Common myeloid progenitor, CD34-positive (primary cell): ENCODE measurements around the gene SYNGAP1.

Experiments used
- CTCF ChIA-PET: fragments of 350-600 bp; sonication (Branson Sonifier 250); formaldehyde crosslinking; loops from one replicate; lab custom pipeline; 2021; ENCODE audit warnings: antibody characterized with exemption; lab: Charles Lee
- POLR2A ChIA-PET: fragments of 350-600 bp; sonication (Branson Sonifier 250); formaldehyde crosslinking; loops from one replicate; lab custom pipeline; 2021; ENCODE audit warnings: antibody characterized with exemption; lab: Charles Lee
- DNase-seq, 3 donors: peaks; one replicate each; pipeline versions ENCODE4 v3.0.0 to v3.0.0-alpha.2; 2013
- H3K27ac ChIP-seq, 2 experiments: 1 replicate in 1 of 2; 2 replicates in 1 of 2; pipeline ENCODE4 v1.7.0; 2013; ENCODE audit warnings: inconsistent platforms in 2 of 2, low read length in 2 of 2, mild to moderate bottlenecking in 2 of 2, low read depth in 1 of 2, moderate library complexity in 1 of 2; ENCODE audit not compliant: severe bottlenecking in 2 of 2, insufficient read depth in 1 of 2, poor library complexity in 1 of 2
- H3K27me3 ChIP-seq, 5 experiments: replicated peaks in 2 of 5; 1 replicate in 3 of 5; 2 replicates in 2 of 5; pipeline versions ENCODE4 v1.6.1 to v1.7.0; 2013; ENCODE audit warnings: low read length in 4 of 5, mild to moderate bottlenecking in 2 of 5, moderate library complexity in 2 of 5, inconsistent platforms in 1 of 5; ENCODE audit not compliant: insufficient read depth in 5 of 5, control insufficient read depth in 4 of 5
- H3K36me3 ChIP-seq, 4 experiments: 1 replicate in 2 of 4; 2 replicates in 2 of 4; pipeline versions ENCODE4 v1.6.1 to v1.7.0; 2013; ENCODE audit warnings: low read length in 3 of 4, control low read depth in 1 of 4, mild to moderate bottlenecking in 1 of 4; ENCODE audit not compliant: control insufficient read depth in 4 of 4, insufficient read depth in 4 of 4
- H3K4me1 ChIP-seq, 4 experiments: 1 replicate in 3 of 4; 2 replicates in 1 of 4; pipeline versions ENCODE4 v1.6.1 to v1.7.1; 2013; ENCODE audit warnings: low read length in 3 of 4, mild to moderate bottlenecking in 3 of 4, control low read depth in 1 of 4, inconsistent platforms in 1 of 4, moderate library complexity in 1 of 4; ENCODE audit not compliant: control insufficient read depth in 4 of 4, insufficient read depth in 4 of 4; ENCODE audit errors: control extremely low read depth in 1 of 4
- H3K4me3 ChIP-seq, 7 experiments: 1 replicate in 4 of 7; 2 replicates in 3 of 7; pipeline versions ENCODE4 v1.5.1 to v1.7.0; 2013; ENCODE audit warnings: mild to moderate bottlenecking in 7 of 7, low read length in 6 of 7, moderate library complexity in 6 of 7, inconsistent platforms in 2 of 7, low read depth in 2 of 7, control low read depth in 1 of 7; ENCODE audit not compliant: insufficient read depth in 4 of 7, control insufficient read depth in 1 of 7; ENCODE audit errors: extremely low read depth in 1 of 7
- H3K9me3 ChIP-seq, 5 experiments: 1 replicate in 4 of 5; 2 replicates in 1 of 5; pipeline versions ENCODE4 v1.6.1 to v1.7.1; 2013; ENCODE audit warnings: low read length in 4 of 5, mild to moderate bottlenecking in 2 of 5, inconsistent platforms in 1 of 5, low read depth in 1 of 5, moderate library complexity in 1 of 5; ENCODE audit not compliant: control insufficient read depth in 4 of 5, insufficient read depth in 2 of 5; ENCODE audit errors: control extremely low read depth in 1 of 5
- WGBS: methylation state at CpG from one replicate; pipeline ENCODE4 v1.1.5; 2013; ENCODE audit not compliant: insufficient coverage; 5-methylcytosine and 5-hydroxymethylcytosine counted together

SYNGAP1 gene

DNA sequence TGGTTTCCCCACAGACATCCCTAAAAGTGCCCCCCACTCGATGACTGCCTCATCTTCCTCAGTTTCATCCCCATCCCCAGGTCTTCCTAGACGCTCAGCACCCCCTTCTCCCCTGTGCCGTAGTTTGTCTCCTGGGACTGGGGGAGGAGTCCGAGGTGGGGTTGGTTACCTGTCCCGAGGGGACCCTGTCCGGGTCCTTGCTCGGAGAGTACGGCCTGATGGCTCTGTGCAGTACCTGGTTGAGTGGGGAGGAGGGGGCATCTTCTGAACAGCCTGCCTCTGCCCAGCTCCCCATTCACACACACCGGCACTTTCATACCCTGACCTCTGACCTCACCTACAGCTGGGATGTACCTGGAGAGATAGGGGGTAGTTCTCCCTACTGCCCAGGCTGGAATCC lies 4.0 kb upstream of the SYNGAP1 start:
- H3K4me1 ChIP-seq, result peaks cover 18 to 60% (median 49%) of the 10 kb centered on the region in 4 experiments
- no peak overlapping the region for H3K4me3 ChIP-seq
- no peak for DNase-seq
- WGBS, result 95% methylated on average over 2 of the region's 9 CpGs
- CTCF ChIA-PET, result interaction anchor here (0.6 to 1.6 kb wide), 3 partner anchors 11 to 152 kb away, joined by 3 to 4 read pairs (median 3); no protein-coding TSS in a partner anchor
- POLR2A ChIA-PET, result no interaction called here
- H3K9me3 ChIP-seq, result no peaks in the 10 kb centered on the region
- no peaks in the 10 kb centered on the region for H3K27me3 ChIP-seq
- H3K36me3 ChIP-seq, result peaks cover 4 to 45% (median 33%) of the 10 kb centered on the region in 4 experiments
- peak overlapping the region in 1 of 2 experiments; percentile 35 for H3K27ac ChIP-seq

DNA sequence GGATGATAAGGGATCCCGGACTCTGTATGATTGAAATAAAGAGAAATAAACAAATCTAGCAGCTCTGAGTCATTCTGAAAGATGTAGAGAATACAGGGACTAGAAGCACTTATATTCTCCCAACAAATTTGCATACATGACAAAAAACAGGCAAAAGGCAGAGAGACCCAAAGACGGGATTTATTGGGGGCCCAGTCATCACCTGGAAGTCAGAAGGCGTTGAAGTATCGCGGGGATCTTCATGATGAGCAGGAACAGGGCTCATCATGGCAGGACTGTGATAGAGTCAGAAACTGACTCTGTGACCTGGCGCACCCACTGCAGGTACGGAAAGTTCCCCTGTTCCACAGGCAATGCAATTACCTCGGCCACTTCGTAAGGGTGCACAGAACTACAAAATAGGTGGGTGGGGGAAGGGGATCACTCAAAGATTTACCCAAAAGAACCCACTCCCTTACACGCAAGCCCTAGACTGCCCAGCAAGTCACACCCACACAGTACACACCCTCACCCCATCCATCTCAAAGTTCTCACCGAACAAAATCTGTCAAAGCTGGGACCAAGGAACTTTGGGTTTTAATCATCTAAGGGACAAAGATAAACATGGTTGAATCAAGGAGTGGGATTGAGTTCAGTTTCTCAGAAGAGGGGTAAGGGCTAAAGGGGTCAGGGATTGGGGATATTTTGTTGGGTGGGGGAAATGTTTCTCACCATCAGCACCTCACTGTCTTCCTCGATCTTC lies 3.3 kb upstream of the SYNGAP1 start:
- Histone ChIP-seq H3K27ac (peak overlapping the region; percentile 55 to 88), H3K4me3 (peak overlapping the region in 6 of 7 experiments; percentile 70 to 91 (median 80)), H3K27me3 (no peaks in the 10 kb centered on the region), H3K9me3 (no peaks in the 10 kb centered on the region), H3K36me3 (peaks cover 4 to 45% (median 33%) of the 10 kb centered on the region in 4 experiments), H3K4me1 (peaks cover 15 to 55% (median 45%) of the 10 kb centered on the region in 4 experiments)
- 93% methylated on average over 6 of the region's 12 CpGs for WGBS
- POLR2A ChIA-PET, result no interaction called here
- CTCF ChIA-PET, result interaction anchor here (0.6 to 1.6 kb wide), 5 partner anchors 9 to 151 kb away, joined by 3 to 4 read pairs (median 4); no protein-coding TSS in a partner anchor
- no peak for DNase-seq

DNA sequence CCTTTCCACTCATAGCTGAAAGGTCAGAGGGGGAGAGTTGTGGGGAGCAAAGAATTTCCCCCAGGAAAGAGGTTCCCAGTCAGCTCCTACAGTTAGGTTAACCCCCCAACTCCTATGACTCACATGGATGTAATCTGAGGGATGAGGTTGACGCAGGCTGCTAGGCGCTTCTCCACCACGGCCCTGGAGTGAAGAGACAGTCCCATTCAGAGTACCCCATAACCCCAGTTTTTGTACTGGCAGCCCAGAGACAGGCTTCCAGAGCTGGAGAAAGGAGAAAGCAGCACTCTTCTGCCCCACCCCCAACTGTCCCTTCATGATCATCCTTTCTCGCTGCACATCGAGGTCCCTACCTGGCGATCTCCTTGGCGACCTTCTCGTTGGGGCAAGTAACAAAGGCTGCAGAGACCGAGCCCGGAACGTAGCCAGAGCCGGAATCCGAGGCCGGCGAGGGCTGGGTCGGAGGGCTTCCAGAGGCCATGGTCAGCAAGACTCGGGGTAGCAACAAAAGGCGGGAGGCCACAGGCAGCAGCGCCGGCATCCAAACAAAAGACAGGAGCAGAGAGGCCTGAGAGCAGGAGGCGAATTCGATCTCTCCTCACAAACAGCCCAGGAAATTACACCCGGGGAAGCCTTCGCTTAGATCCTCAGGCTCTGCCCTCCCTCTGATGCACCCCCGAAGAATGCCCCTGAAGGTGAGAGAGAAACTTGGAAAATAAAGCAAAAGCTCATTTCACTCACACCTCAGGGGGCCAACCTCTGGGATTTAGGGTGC lies 2.5 kb upstream of the SYNGAP1 start:
- Histone ChIP-seq H3K4me1 (peaks cover 14 to 48% (median 41%) of the 10 kb centered on the region in 4 experiments), H3K4me3 (peak overlapping the region; percentile 58 to 91 (median 80)), H3K27me3 (no peaks in the 10 kb centered on the region), H3K36me3 (peaks cover 4 to 43% (median 33%) of the 10 kb centered on the region in 4 experiments), H3K9me3 (no peaks in the 10 kb centered on the region), H3K27ac (peak overlapping the region; percentile 55 to 88)
- WGBS, result under 1% methylated on average over 17 of the region's 25 CpGs
- ChIA-PET CTCF (interaction anchor here (1.0 to 1.9 kb wide), 8 partner anchors 8 to 141 kb away, joined by 3 to 4 read pairs (median 4); partner anchors contain the start of genes B3GALT4 and WDR46), POLR2A (no interaction called here)
- no peak for DNase-seq

DNA sequence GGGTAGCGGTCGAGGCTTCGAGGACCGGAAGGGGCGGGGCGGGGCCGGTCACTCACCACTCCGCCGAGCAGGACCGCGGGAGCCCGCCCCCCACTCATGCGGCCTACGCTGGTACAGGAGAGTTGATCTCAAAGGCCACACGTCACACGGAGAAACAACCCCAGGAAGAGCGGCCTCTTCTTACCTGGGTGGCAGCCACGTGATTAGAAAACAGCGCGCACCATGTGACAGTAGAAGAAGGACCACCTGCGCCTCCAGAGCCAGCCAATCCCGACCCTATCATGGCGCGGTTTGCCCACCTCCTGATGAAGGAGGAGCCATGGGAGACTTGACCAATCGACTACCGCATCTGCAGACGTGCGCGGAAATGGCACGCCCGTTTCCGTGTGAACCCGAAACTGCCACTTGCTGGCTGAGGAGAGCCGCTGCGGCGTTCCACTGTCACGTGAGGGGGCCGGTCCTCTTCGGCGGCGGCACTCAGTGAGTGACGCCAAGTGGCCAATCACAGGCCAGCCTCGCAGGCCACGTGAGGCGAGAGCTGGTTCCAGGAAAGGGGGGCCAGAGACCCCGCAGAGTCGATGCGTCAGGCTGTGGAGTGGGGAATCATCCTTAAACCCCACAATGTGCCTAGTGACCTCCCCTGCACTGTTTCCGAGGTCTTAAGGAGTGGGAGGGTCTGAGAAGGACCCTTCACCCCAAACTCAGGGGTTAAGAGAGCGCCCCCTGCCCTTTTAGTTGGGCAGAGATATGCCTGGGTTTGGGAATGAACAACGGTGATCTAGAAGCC lies 1.8 kb upstream of the SYNGAP1 start, which contains the start of gene CUTA:
Gene CUTA (minus strand): TSS at position 205 of the 787 bp plus-strand sequence. CDS start 107 bp downstream, at position 98.
- Histone ChIP-seq H3K27ac (peak within 1 kb of the TSS; percentile 70 to 92), H3K27me3 (no peaks in the 10 kb centered on the region), H3K4me3 (peak within 1 kb of the TSS; percentile 58 to 91 (median 80)), H3K36me3 (peaks cover 3 to 35% (median 26%) of the 10 kb centered on the region in 4 experiments), H3K4me1 (peaks cover 14 to 45% (median 39%) of the 10 kb centered on the region in 4 experiments), H3K9me3 (no peaks in the 10 kb centered on the region)
- ChIA-PET CTCF (interaction anchor here (0.6 to 2.1 kb wide), 10 partner anchors 7 to 141 kb away, joined by 3 to 8 read pairs (median 4); partner anchors contain the start of genes B3GALT4, WDR46 and ZBTB9), POLR2A (interaction anchor here (0.6 kb wide), 1 partner anchor 90 kb away, joined by 5 read pairs; no protein-coding TSS in a partner anchor)
- WGBS, result under 1% methylated on average over 47 of the region's 51 CpGs
- peak; percentile 100 for DNase-seq

DNA sequence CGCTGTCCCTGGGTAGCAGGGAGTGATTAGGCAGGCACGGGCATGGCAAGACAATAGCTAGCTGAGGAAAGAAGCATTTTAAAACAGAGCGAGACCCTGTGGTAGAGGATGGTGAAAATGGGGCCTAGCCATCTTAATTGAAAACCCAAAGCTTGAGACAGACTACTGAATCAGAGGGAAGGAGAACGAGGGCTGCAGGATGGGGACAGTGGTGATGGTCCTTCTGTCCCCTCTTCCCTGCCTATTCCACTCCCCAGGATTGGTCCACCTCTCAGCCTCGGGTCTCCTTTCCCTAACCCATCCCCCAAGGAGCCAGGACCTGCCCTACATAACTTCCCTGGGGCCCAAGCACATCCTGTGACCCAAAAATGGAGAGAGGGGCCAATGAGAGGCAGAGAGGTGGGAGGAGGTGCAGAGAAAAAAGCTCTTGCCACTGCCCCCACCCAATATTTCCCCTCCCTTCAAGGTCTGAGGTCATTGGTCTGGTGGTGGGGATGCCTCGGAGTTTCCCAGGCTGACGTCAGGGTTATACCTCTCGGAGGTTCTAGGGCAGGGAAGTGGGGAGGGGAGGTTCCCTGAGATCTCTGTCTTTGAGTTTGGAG lies 1.1 kb upstream of the SYNGAP1 start:
- CTCF ChIA-PET, result interaction anchor here (0.6 to 2.1 kb wide), 7 partner anchors 10 to 142 kb away, joined by 3 to 8 read pairs (median 3); partner anchors contain the start of genes B3GALT4 and WDR46
- Histone ChIP-seq H3K4me3 (peak overlapping the region in 6 of 7 experiments; percentile 43 to 80 (median 68)), H3K27me3 (no peaks in the 10 kb centered on the region), H3K27ac (peak overlapping the region; percentile 70 to 92), H3K4me1 (peaks cover 14 to 45% (median 38%) of the 10 kb centered on the region in 4 experiments), H3K36me3 (peaks cover 2 to 28% (median 19%) of the 10 kb centered on the region in 4 experiments), H3K9me3 (no peaks in the 10 kb centered on the region)
- POLR2A ChIA-PET, result no interaction called here
- no peak for DNase-seq
- 64% methylated on average over 6 of the region's 8 CpGs for WGBS
